Measurements from ENCODE around the gene HAPLN1.

Gene HAPLN1

DNA sequence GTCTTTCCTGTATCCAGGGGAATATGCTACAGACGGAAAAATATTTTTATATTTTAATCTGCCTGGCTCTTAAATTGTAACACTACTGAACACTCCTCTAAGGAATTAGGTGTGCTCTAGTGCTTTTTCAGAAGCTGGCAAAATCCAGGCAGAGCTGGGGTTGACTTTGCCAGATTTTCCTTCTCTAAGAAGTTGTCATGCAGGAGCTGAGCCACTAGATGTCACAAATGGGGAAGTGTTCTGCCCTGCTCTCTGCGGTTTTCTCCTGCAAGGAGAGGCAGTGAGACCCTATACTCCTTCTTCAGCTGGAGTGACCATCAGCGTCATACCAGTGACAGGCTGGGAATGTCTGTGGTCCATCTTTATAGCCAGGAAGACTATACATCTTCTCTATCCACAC lies 112.5 kb downstream of the HAPLN1 start:
- DNase-seq (ENCODE audit: low spot score): peak; percentile 43
- no peak overlapping the region for H2AK5ac ChIP-seq (ENCODE audit: low read depth, low read length)
- no peaks in the 10 kb centered on the region for H3K36me3 ChIP-seq (replicated peaks in 1 of 2; ENCODE audit: control insufficient read depth in 2 of 2, insufficient read depth in 2 of 2, low read length in 2 of 2)
- no peaks in the 10 kb centered on the region for H3K79me1 ChIP-seq (ENCODE audit: low read depth, low read length)
- no peak overlapping the region for H2BK15ac ChIP-seq (ENCODE audit: low read length)
- H3K4ac ChIP-seq (ENCODE audit: low read length): no peak overlapping the region
- H3K14ac ChIP-seq (ENCODE audit: low read length): no peak overlapping the region
- no peak overlapping the region for H2BK5ac ChIP-seq (ENCODE audit: low read length)
- no peak overlapping the region for H2AFZ ChIP-seq (ENCODE audit: low read length)
- WGBS, 2 donors (ENCODE audit: extremely low coverage in 2 of 2, insufficient read length in 2 of 2, insufficient replicate concordance in 1 of 2): no CpG with 5 or more reads among the region's 3 CpGs
- peaks cover 0 to 2% of the 10 kb centered on the region in 2 donors for H3K9me3 ChIP-seq (replicated peaks in 1 of 2; ENCODE audit: control insufficient read depth in 2 of 2, insufficient read depth in 1 of 2, low read depth in 1 of 2, low read length in 2 of 2)
- no peak overlapping the region for H2BK12ac ChIP-seq (ENCODE audit: low read length)
- H3K9ac ChIP-seq (ENCODE audit: low read depth, low read length, poor library complexity): no peak overlapping the region
- no peak overlapping the region for H2BK120ac ChIP-seq (ENCODE audit: low read depth, low read length)
- H4K91ac ChIP-seq (ENCODE audit: low read depth, low read length, poor library complexity): no peak overlapping the region
- H3K4me2 ChIP-seq (ENCODE audit: insufficient read depth, low read length, poor library complexity, severe bottlenecking): no peak overlapping the region
- peaks cover 0 to 12% of the 10 kb centered on the region in 2 donors for H3K4me1 ChIP-seq (ENCODE audit: control insufficient read depth in 2 of 2, insufficient read depth in 1 of 2, low read depth in 1 of 2, low read length in 2 of 2)
- H3K18ac ChIP-seq (ENCODE audit: low read length): no peak overlapping the region
- no peak overlapping the region for H3K23ac ChIP-seq (ENCODE audit: low read depth, low read length, poor library complexity)
- no peak overlapping the region for H3K4me3 ChIP-seq (ENCODE audit: low read length in 2 of 2)
- H3K27ac ChIP-seq (replicated peaks; ENCODE audit: low read length): no peak overlapping the region
- no peaks in the 10 kb centered on the region for H3K27me3 ChIP-seq (ENCODE audit: control insufficient read depth in 3 of 3, insufficient read depth in 3 of 3, low read depth in 1 of 3, low read length in 3 of 3)
- no peak overlapping the region for H4K8ac ChIP-seq (ENCODE audit: low read depth, low read length)

DNA sequence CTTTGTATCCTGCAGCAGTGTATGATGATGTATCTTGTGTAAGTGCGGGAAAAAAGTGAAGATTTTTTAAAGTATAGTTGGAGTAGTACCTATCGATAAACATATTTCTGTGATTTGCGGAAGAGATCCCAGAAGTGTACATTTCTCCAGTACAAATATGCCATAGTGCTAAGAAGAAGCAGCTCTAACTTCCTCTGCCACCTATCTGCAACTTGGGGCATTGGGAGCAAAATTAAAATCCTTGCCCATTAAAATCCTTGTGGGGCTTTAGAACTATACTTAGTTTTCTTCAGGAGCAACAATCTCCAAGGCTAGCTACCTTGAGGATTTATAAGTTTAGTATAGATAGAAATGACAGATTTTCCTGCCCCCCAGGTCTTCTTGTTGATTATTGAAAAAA lies 125.4 kb downstream of the HAPLN1 start:
- no peak overlapping the region for H2AFZ ChIP-seq (ENCODE audit: low read length)
- no peak overlapping the region for H3K14ac ChIP-seq (ENCODE audit: low read length)
- no peak overlapping the region for H3K9ac ChIP-seq (ENCODE audit: low read depth, low read length, poor library complexity)
- no peak overlapping the region for H3K4ac ChIP-seq (ENCODE audit: low read length)
- H2AK5ac ChIP-seq (ENCODE audit: low read depth, low read length): no peak overlapping the region
- no peak overlapping the region for H2BK5ac ChIP-seq (ENCODE audit: low read length)
- H3K23ac ChIP-seq (ENCODE audit: low read depth, low read length, poor library complexity): no peak overlapping the region
- no peak overlapping the region for H3K27ac ChIP-seq (replicated peaks; ENCODE audit: low read length)
- H3K79me1 ChIP-seq (ENCODE audit: low read depth, low read length): no peaks in the 10 kb centered on the region
- H3K18ac ChIP-seq (ENCODE audit: low read length): no peak overlapping the region
- H3K27me3 ChIP-seq (ENCODE audit: control insufficient read depth in 3 of 3, insufficient read depth in 3 of 3, low read depth in 1 of 3, low read length in 3 of 3): no peaks in the 10 kb centered on the region
- DNase-seq (ENCODE audit: low spot score): no peak
- H2BK12ac ChIP-seq (ENCODE audit: low read length): no peak overlapping the region
- H3K4me1 ChIP-seq (ENCODE audit: control insufficient read depth in 2 of 2, insufficient read depth in 1 of 2, low read depth in 1 of 2, low read length in 2 of 2): no peaks in the 10 kb centered on the region
- 100% methylated on average over 2 of the region's 3 CpGs; no CpG with 5 or more reads in 1 of the 2 donors for WGBS, 2 donors (ENCODE audit: extremely low coverage in 2 of 2, insufficient read length in 2 of 2, insufficient replicate concordance in 1 of 2)
- H3K9me3 ChIP-seq (replicated peaks in 1 of 2; ENCODE audit: control insufficient read depth in 2 of 2, insufficient read depth in 1 of 2, low read depth in 1 of 2, low read length in 2 of 2): no peaks in the 10 kb centered on the region
- no peaks in the 10 kb centered on the region for H3K36me3 ChIP-seq (replicated peaks in 1 of 2; ENCODE audit: control insufficient read depth in 2 of 2, insufficient read depth in 2 of 2, low read length in 2 of 2)
- H2BK120ac ChIP-seq (ENCODE audit: low read depth, low read length): no peak overlapping the region
- no peak overlapping the region for H2BK15ac ChIP-seq (ENCODE audit: low read length)
- H4K91ac ChIP-seq (ENCODE audit: low read depth, low read length, poor library complexity): no peak overlapping the region
- H3K4me2 ChIP-seq (ENCODE audit: insufficient read depth, low read length, poor library complexity, severe bottlenecking): no peak overlapping the region
- H3K4me3 ChIP-seq (ENCODE audit: low read length in 2 of 2): no peak overlapping the region
- no peak overlapping the region for H4K8ac ChIP-seq (ENCODE audit: low read depth, low read length)

DNA sequence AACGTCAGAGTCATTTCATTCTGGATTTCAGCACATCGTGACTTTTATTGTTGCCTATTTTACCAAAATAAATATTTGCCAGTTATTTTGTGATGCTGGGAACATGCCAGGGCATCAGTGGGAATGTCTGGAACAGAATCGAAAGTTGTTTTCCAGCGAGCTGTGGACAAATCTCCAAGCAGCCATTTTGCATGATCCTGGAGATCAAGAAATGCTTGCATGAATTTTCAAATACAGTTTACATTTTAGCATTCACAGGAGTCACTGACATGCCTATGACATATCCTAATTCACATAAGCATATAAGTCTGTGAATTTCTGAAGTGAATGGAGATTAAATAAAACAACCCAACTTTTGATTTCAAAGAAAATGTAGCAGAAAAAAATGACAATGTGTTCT lies 129.7 kb downstream of the HAPLN1 start:
- no peaks in the 10 kb centered on the region for H3K79me1 ChIP-seq (ENCODE audit: low read depth, low read length)
- no peak overlapping the region for H4K8ac ChIP-seq (ENCODE audit: low read depth, low read length)
- H3K23ac ChIP-seq (ENCODE audit: low read depth, low read length, poor library complexity): no peak overlapping the region
- no peak overlapping the region for H3K14ac ChIP-seq (ENCODE audit: low read length)
- no peak overlapping the region for H2BK15ac ChIP-seq (ENCODE audit: low read length)
- no peak overlapping the region for H2BK120ac ChIP-seq (ENCODE audit: low read depth, low read length)
- no peak overlapping the region for H3K18ac ChIP-seq (ENCODE audit: low read length)
- H3K27ac ChIP-seq (replicated peaks; ENCODE audit: low read length): no peak overlapping the region
- no peak overlapping the region for H3K4me3 ChIP-seq (ENCODE audit: low read length in 2 of 2)
- H4K91ac ChIP-seq (ENCODE audit: low read depth, low read length, poor library complexity): no peak overlapping the region
- no peak for DNase-seq (ENCODE audit: low spot score)
- H2AFZ ChIP-seq (ENCODE audit: low read length): no peak overlapping the region
- WGBS, 2 donors (ENCODE audit: extremely low coverage in 2 of 2, insufficient read length in 2 of 2, insufficient replicate concordance in 1 of 2): no CpG with 5 or more reads among the region's 4 CpGs
- no peak overlapping the region for H3K4ac ChIP-seq (ENCODE audit: low read length)
- H3K4me2 ChIP-seq (ENCODE audit: insufficient read depth, low read length, poor library complexity, severe bottlenecking): no peak overlapping the region
- no peak overlapping the region for H3K9ac ChIP-seq (ENCODE audit: low read depth, low read length, poor library complexity)
- H3K4me1 ChIP-seq (ENCODE audit: control insufficient read depth in 2 of 2, insufficient read depth in 1 of 2, low read depth in 1 of 2, low read length in 2 of 2): no peaks in the 10 kb centered on the region
- no peaks in the 10 kb centered on the region for H3K9me3 ChIP-seq (replicated peaks in 1 of 2; ENCODE audit: control insufficient read depth in 2 of 2, insufficient read depth in 1 of 2, low read depth in 1 of 2, low read length in 2 of 2)
- no peak overlapping the region for H2BK5ac ChIP-seq (ENCODE audit: low read length)
- H3K36me3 ChIP-seq (replicated peaks in 1 of 2; ENCODE audit: control insufficient read depth in 2 of 2, insufficient read depth in 2 of 2, low read length in 2 of 2): no peaks in the 10 kb centered on the region
- H2BK12ac ChIP-seq (ENCODE audit: low read length): no peak overlapping the region
- no peak overlapping the region for H2AK5ac ChIP-seq (ENCODE audit: low read depth, low read length)
- H3K27me3 ChIP-seq (ENCODE audit: control insufficient read depth in 3 of 3, insufficient read depth in 3 of 3, low read depth in 1 of 3, low read length in 3 of 3): no peaks in the 10 kb centered on the region

DNA sequence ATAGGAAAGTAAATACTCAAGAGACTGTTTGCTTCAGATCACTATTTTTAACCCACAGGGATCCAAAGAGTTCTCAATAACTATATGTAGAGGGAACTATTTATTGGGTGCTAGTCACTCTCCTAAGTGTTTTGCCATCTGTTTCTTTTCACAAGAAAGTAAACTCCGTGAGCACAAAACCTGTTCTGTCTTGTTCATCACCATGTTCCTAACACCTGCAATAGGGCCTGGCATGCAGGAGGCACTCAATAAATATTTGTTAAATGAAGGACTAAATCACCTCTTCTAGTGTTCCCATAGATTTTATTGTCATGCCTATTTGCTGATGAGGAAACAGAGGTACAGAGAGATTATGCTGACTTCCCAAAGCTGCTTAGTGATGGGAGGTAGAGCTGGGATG lies 130.9 kb downstream of the HAPLN1 start:
- Histone ChIP-seq H2BK15ac (ENCODE audit: low read length) (no peak overlapping the region), H3K9me3 (replicated peaks in 1 of 2; ENCODE audit: control insufficient read depth in 2 of 2, insufficient read depth in 1 of 2, low read depth in 1 of 2, low read length in 2 of 2) (no peaks in the 10 kb centered on the region), H2BK12ac (ENCODE audit: low read length) (no peak overlapping the region), H4K91ac (ENCODE audit: low read depth, low read length, poor library complexity) (no peak overlapping the region), H3K14ac (ENCODE audit: low read length) (no peak overlapping the region), H3K4ac (ENCODE audit: low read length) (no peak overlapping the region), H4K8ac (ENCODE audit: low read depth, low read length) (no peak overlapping the region), H2AFZ (ENCODE audit: low read length) (no peak overlapping the region), H3K27ac (replicated peaks; ENCODE audit: low read length) (no peak overlapping the region), H3K23ac (ENCODE audit: low read depth, low read length, poor library complexity) (no peak overlapping the region), H3K18ac (ENCODE audit: low read length) (no peak overlapping the region), H2BK5ac (ENCODE audit: low read length) (no peak overlapping the region), H3K27me3 (ENCODE audit: control insufficient read depth in 3 of 3, insufficient read depth in 3 of 3, low read depth in 1 of 3, low read length in 3 of 3) (no peaks in the 10 kb centered on the region), H3K79me1 (ENCODE audit: low read depth, low read length) (no peaks in the 10 kb centered on the region), H3K36me3 (replicated peaks in 1 of 2; ENCODE audit: control insufficient read depth in 2 of 2, insufficient read depth in 2 of 2, low read length in 2 of 2) (no peaks in the 10 kb centered on the region), H2BK120ac (ENCODE audit: low read depth, low read length) (no peak overlapping the region), H2AK5ac (ENCODE audit: low read depth, low read length) (no peak overlapping the region), H3K4me2 (ENCODE audit: insufficient read depth, low read length, poor library complexity, severe bottlenecking) (no peak overlapping the region), H3K4me1 (ENCODE audit: control insufficient read depth in 2 of 2, insufficient read depth in 1 of 2, low read depth in 1 of 2, low read length in 2 of 2) (no peaks in the 10 kb centered on the region), H3K4me3 (ENCODE audit: low read length in 2 of 2) (no peak overlapping the region), H3K9ac (ENCODE audit: low read depth, low read length, poor library complexity) (no peak overlapping the region)
- no CpG with 5 or more reads among the region's 1 CpG for WGBS, 2 donors (ENCODE audit: extremely low coverage in 2 of 2, insufficient read length in 2 of 2, insufficient replicate concordance in 1 of 2)
- DNase-seq (ENCODE audit: low spot score): no peak
